GM18951 (cell line): ENCODE data around the gene TMEM60.
A peak's percentile ranks its signal among the peaks of the same experiment; 100 is the strongest.
"Not testable (repeated sequence)": the region's sequence is repeated elsewhere in the genome, so short reads cannot be mapped to it uniquely, and the experiment has no call there.

Experiments used
- POLR2A ChIP-seq: IDR thresholded peaks from 4 replicates; pipeline ENCODE4 v1.6.1; 2011; ENCODE audit warnings: mild to moderate bottlenecking; ENCODE audit not compliant: insufficient read length, insufficient read depth; ENCODE audit errors: extremely low read depth
- in situ Hi-C: fragments of 300-500 bp; cut with MboI; formaldehyde crosslinking; loops from one replicate; pipeline ENCODE4 v1.12.0; 2022; ENCODE audit warnings: low sequenced_read_pairs, mixed read lengths, inconsistent platforms; ENCODE audit not compliant: unreplicated experiment

Gene TMEM60

DNA sequence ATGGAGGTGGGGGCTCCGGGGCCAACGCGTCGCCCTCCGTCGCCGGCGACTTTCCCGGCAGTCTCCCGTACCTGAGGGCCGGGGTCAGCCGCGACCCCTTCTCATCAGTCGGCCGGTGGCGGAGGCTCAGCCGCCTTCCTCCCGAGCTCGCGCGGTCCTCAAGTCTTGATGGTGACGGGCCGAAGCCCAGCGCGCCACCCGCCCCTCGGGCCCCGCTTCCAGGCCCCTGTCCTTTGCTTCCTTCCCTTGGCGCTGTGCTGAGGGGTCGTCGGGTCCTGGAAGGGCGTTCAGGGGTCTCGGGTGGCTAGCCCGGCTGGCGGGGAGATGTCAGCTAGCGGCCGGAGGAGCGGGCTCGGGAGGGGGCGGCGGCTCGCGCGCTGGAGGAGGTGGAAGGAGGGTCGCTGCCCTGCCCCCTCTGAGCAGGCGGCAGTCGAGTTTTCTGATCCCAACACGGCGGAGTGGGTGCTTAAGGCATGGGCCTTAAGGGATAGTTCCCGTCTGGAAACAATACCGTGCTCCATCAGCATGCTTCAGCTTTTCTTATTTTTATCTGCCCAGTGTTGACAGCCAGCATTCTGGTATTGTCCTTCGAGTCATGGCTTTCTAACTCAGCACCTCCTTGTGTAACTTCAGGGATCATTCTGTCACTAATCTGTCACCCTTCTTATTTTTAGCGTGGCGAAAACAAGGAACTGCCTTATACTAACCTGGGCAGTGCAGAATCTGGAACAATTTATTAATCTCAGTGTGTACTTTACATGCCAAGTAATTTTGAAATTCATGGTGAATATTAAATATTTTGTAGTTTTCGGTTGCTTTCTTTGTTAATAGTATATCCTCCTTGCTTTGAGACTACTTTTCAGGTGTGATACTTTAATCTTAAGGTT lies 1.1 kb upstream of the TMEM60 start:
- in situ Hi-C loops = no loop called here
- no peak for TF ChIP-seq POLR2A

DNA sequence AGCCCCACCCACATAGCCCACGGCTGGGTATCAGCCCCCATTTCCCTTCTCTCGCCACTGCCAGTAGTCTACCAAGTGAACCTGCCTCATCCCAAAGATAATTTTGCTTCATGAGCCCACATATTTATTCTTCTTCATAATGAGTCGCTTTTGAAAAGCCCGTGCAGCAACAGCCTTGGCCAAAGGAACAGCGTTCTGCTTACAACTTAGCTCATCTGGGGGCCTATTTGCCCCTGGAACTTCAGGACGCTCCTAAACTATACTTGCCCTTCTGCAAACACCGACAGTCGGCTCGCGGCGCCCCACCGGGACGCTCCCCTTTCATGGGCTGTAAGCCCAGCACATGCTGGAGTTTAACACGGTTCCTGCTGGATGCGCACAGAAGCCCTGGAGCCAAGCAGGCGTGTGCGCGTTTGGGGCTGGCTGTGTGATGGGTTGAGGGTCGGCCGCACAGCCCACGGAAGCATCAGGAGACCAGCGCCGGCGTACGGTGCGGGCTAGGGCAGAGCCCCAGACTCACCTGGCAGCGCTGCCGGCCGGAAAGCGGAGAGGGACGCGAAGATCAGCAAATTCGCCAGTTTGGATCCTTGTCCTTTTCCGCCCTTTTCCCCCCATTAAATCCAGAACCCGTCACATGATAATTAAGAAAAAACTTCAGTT lies 370 bp downstream of the TMEM60 start:
- peak; percentile 41 for TF ChIP-seq POLR2A
- in situ Hi-C loops = no loop called here

DNA sequence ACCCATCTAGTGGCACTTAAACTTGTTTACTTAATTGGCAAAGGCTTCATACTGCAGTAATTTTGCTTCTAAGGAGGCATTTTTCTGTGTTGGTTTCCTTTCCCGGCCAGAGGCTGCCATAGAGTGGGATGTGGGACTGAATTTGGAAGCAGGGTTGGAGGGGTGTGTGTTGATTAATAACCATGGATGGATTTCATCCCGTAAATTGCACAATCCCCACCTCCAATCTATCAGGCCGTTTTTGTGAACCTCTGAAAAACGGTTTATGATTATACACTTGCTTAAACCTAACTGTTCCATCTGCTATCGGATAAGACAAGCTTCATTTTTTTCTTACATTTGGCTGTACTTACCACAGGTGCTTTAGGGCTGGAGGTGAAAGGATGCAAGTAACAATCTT lies 1.3 kb downstream of the TMEM60 start:
- in situ Hi-C loops = no loop called here
- TF ChIP-seq POLR2A = no peak

DNA sequence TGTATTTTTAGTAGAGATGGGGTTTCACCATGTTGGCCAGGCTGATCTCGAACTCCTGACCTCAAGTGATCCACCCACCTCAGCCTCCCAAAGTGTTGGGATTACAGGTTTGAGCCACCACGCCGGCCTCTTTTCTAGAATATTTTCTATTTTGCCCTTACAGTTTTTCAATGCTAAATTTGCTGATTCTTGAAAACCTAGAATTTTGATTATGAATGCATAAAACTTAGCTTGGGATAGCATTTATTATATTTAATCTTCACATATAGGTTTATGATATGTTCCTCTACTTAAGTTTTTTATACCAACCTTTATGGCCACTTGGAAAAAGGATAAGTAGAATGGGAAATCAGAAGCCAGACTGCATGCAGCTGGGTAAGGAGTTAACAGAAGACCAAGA lies 2.1 kb downstream of the TMEM60 start:
- in situ Hi-C loops = no loop called here
- no peak for TF ChIP-seq POLR2A

DNA sequence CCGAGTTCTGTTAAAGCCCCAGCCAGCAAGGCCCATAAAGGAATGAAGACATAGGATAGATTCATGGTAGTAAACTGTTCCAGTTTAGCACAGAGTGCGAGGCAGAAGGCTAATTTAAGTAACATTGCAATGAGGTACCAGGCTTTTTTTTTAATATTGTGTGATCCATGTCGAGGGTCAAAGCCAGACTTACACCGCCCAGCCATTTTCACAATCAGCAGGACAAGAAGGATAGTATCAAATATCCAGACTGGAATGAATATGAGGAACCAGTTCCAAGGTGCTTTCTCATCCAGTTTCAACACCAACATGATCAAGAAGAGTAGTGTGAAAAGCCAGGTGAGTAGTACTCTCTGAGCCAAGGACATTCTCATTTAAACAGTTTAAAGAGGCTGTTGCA lies 4.2 kb downstream of the TMEM60 start:
- in situ Hi-C loops = no loop called here

DNA sequence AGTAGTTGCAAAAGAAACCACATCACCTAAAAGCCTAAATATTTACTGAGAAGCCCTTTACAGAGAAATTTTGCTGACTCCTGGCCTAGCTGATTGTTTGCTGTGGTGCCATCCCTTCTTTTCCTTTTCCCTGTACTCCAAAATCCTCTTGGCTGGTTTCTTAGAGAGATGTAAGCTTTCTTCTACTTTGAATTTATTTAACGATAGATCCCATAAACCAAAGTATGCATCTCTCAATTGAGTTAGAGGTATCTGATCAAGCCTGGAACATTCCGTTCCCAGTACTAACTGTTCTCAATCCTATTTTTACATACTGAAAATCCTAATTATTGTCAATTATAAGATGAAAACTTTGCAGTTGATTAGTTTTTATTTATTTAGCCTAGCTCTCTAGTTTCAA lies 6.3 kb downstream of the TMEM60 start:
- in situ Hi-C loops = no loop called here
- TF ChIP-seq POLR2A = no peak

More for the DNA sequence above, 4.2 kb downstream of the TMEM60 start:
- TF ChIP-seq POLR2A = no peak

DNA sequence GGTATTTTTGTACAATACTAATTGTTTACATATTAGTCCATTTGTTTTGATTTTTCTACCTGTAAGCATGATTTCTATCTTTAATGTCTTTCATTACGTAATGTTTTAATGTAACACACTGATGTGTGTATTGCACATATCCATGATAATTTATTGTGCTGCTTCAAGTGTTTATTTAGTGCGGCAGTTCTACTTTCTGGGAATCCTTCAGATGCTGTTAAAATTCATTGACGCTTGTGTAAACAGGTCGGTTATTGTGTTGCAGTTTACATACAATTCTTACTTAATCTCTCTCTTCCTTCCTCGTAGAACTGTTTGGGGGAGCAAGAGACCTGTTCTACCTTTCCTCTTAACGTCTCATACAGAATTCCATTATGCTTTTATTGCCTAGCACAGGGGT lies 6.9 kb downstream of the TMEM60 start:
- TF ChIP-seq POLR2A = no peak
- in situ Hi-C loops = no loop called here

DNA sequence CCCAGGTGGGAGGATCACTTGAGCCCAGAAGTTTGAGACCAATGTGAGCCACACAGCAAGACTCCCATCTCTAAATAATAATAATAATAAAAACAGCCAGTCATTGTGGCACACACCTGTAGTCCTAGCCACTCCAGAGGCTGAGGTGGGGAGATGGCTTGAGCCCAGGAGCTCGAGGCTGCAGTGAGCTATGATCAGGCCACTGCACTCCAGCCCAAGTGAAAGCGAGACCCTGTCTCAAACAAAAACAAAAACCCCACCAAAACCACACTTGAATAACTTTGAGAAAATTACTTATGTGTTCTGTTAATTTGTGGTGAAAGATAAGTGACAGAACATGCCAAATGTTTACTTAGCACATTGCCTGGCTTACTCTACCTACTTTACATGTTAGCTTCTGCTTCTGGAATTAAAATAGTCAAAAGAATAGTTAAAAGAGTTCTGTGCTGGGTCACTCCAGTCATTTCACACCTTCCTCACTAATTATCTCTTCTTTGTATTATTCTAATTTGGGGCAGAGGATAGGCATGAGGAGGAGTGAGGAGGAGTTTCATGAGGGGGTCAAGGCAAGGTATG lies 9.8 kb downstream of the TMEM60 start:
- no peak for TF ChIP-seq POLR2A
- in situ Hi-C loops = no loop called here

DNA sequence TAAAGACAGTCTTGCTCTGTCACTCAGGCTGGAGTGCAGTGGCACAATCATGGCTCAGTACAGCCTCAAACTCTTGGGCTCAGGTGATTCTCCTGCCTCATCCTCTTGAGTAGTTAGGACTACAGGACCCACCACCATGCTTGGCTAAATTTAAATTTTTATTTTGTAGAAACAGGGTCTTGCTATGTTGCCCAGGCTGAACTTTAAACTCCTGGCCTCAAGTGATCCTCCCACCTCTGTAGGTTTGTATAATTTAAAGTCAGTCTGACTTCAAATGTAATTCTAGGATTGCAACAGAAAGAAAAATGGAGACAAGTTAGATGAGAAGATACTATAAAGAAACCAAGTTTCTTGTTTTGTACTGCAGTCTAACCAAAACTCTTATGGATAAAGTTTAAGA lies 11.5 kb downstream of the TMEM60 start:
- in situ Hi-C loops = no loop called here
- no peak for TF ChIP-seq POLR2A

DNA sequence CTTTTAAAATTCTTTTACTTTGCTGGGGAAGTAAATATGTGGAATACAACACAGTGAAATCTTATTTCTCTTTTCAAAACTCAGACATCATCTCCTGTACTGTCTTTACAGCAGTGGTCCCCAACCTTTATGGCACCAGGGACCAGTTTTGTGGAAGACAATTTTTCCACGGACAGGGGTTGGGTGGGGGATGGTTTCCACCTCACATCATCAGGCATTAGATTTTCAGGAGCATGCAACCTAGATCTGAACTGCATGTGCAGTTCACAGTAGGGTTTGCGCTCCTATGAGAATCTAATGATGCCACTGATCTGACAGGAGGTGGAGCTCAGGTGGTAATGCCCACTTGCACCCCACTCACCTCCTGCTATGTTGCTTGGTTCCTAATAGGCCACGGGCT lies 12.2 kb downstream of the TMEM60 start:
- in situ Hi-C loops = no loop called here
- no peak for TF ChIP-seq POLR2A

DNA sequence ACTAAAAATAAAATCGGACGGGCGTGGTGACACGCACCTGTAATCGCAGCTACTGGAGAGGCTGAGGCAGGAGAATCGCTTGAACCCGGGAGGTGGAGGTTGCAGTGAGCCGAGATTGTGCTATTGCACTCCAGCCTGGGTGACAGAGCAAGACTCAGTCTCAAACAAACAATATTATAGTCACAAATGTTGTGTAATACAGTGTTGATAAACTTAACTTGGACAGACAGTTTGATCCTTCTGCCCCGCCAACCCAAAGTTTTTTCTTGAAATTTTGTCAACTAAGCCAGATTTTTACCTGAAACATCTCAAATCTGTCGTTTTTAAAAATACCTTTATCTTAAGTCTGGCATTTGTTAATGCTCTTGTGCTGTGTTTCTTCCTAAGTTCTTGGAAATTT lies 13.8 kb downstream of the TMEM60 start:
- in situ Hi-C loops = not testable (repeated sequence)

DNA sequence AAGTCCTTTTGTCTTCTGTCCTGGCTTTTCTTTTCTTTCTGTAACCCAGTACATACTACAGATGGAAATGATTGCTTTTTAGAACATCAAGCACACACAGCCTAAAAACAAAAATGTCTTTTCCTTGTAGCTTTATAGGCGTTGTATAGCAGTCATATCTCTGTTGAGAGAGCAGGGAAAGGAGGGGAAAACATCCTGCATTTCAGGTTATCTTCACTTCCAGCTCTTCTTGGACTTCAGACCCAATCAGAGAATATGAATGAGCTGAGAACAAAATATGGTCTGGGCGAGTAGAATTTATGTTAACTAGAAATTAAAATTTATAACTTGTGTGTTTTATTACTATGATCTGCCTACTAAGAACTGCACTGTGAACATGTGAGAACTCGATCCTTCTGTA lies 14.7 kb downstream of the TMEM60 start:
- TF ChIP-seq POLR2A = no peak
- in situ Hi-C loops = no loop called here

DNA sequence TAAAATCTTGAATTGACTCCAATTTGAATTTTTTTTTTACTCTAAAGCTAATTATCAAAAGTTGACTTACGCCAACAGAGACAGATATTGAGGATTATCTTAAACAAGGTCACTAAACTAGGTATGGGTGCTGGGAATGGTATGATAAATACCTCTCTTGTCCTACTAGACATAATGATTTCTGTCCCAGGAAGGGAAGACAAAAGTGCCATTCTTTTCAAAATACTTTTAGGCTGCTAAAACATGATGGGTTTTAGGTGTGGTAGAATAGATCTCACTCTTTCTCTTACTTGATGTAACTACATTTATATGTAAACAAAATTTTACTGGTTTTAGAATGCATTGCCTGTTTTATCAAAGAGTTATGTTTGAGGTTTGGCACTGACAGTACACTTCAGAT lies 15.1 kb downstream of the TMEM60 start:
- in situ Hi-C loops = no loop called here
- TF ChIP-seq POLR2A = no peak

DNA sequence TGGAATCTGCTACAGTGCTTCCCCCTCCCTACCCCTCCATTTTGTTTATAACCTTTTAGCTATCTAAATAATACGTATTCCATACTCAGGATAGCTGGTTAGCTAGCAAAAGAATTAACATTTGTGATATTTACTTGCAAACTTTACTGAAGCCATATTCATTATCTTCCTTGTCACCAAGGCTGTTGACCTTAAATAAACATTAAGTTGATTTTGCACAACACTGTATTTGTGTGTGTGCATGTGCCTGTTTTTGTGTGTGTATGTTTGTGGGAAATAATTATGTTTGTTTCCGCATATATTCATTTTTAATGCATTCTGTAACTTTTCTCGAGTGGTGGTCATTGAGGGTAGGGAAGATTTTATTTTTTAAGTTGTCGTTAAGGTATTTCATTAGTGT lies 15.9 kb downstream of the TMEM60 start:
- in situ Hi-C loops = no loop called here
- TF ChIP-seq POLR2A = no peak

DNA sequence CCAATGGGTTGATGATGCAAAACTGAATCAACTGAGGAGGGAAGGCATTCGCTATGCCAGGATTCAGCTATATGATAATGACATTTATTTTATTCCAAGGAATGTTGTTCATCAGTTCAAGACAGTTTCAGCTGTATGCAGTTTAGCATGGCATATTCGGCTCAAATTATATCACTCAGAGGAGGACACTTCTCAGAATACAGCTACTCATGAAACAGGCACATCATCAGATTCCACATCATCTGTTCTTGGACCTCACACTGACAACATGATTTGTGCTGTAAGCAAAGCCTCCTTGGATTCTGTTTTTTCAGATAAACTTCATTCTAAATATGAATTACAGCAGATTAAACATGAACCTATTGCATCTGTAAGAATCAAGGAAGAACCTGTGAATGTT lies 19.7 kb downstream of the TMEM60 start:
- in situ Hi-C loops = no loop called here
- no peak for TF ChIP-seq POLR2A
